ENCODE measurements around the gene RMDN3.

Gene RMDN3

DNA sequence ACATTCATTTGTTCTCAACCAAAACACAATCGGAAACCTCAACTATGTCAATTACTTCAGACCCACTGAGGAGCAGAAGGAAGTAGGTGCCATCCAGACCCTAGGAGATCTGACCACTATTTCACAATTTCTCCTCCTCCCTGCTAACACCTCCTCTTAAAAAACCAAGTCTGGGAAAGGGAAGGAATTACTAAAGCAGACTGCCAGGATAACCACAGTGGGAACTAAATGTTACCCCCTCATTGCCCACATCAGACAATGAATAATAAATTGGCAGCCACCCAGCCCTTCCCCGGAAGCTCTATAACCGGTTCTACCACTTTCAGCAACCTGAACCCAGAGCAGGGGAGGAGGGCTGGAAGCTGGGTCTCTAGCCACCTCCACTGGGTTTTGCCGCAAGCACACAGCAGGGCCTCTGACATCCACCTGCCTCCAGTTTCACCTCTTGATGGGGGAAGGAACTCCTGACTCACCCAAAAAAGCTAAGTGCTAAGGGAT, 32.3 kb upstream of the RMDN3 start:
- H3K4me3 ChIP-seq (ENCODE audit: low read depth, low read length), result no peak overlapping the region
- POLR2A ChIA-PET, result no interaction called here

GRCh38 chr15:40785814-40786213, 30.8 kb upstream of the RMDN3 start:
- CTCF ChIA-PET, result interaction anchor here (0.7 to 2.1 kb wide), 8 partner anchors 15 to 109 kb away, joined by 3 to 11 read pairs (median 5); partner anchors contain the start of genes DNAJC17, VPS18 and ZFYVE19
- POLR2A ChIA-PET, result no interaction called here
- DNase-seq (ENCODE audit: low read depth, low spot score), result no peak
- H3K4me3 ChIP-seq (ENCODE audit: low read depth, low read length), result no peak overlapping the region
- TF ChIP-seq, protein P1, sequence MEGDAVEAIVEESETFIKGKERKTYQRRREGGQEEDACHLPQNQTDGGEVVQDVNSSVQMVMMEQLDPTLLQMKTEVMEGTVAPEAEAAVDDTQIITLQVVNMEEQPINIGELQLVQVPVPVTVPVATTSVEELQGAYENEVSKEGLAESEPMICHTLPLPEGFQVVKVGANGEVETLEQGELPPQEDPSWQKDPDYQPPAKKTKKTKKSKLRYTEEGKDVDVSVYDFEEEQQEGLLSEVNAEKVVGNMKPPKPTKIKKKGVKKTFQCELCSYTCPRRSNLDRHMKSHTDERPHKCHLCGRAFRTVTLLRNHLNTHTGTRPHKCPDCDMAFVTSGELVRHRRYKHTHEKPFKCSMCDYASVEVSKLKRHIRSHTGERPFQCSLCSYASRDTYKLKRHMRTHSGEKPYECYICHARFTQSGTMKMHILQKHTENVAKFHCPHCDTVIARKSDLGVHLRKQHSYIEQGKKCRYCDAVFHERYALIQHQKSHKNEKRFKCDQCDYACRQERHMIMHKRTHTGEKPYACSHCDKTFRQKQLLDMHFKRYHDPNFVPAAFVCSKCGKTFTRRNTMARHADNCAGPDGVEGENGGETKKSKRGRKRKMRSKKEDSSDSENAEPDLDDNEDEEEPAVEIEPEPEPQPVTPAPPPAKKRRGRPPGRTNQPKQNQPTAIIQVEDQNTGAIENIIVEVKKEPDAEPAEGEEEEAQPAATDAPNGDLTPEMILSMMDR (IDR thresholded peaks at IDR 0.05; ENCODE audit: insufficient read depth, low read length, missing control alignments), result no peak

More for the DNA sequence above, 32.3 kb upstream of the RMDN3 start:
- CTCF ChIA-PET, result interaction anchor here (0.8 to 3.3 kb wide), 5 partner anchors 23 to 106 kb away, joined by 3 to 18 read pairs (median 4); partner anchors contain the start of genes GCHFR and VPS18
- TF ChIP-seq, protein P1 (IDR thresholded peaks at IDR 0.05; ENCODE audit: insufficient read depth, low read length, missing control alignments), result no peak
- no peak for DNase-seq (ENCODE audit: low read depth, low spot score)

- no peak for DNase-seq (ENCODE audit: low read depth, low spot score)
- TF ChIP-seq, protein P1 (IDR thresholded peaks at IDR 0.05; ENCODE audit: insufficient read depth, low read length, missing control alignments), result no peak
- CTCF ChIA-PET, result interaction anchor here (0.8 to 2.1 kb wide), 7 partner anchors 14 to 109 kb away, joined by 3 to 11 read pairs (median 6); partner anchors contain the start of genes DNAJC17, VPS18 and ZFYVE19
- POLR2A ChIA-PET, result no interaction called here
- no peak overlapping the region for H3K4me3 ChIP-seq (ENCODE audit: low read depth, low read length)
Measured at GRCh38 chr15:40785164-40785563, 30.1 kb upstream of the RMDN3 start.

GRCh38 chr15:40782609-40783227, 27.7 kb upstream of the RMDN3 start:
- ChIA-PET CTCF (interaction anchor here (0.6 to 2.4 kb wide), 10 partner anchors 9 to 109 kb away, joined by 3 to 11 read pairs (median 4); no protein-coding TSS in a partner anchor), POLR2A (no interaction called here)
- DNase-seq (ENCODE audit: low read depth, low spot score), result no peak
- no peak overlapping the region for H3K4me3 ChIP-seq (ENCODE audit: low read depth, low read length)
- TF ChIP-seq, protein P1 (IDR thresholded peaks at IDR 0.05; ENCODE audit: insufficient read depth, low read length, missing control alignments), result peak; percentile 55

DNA sequence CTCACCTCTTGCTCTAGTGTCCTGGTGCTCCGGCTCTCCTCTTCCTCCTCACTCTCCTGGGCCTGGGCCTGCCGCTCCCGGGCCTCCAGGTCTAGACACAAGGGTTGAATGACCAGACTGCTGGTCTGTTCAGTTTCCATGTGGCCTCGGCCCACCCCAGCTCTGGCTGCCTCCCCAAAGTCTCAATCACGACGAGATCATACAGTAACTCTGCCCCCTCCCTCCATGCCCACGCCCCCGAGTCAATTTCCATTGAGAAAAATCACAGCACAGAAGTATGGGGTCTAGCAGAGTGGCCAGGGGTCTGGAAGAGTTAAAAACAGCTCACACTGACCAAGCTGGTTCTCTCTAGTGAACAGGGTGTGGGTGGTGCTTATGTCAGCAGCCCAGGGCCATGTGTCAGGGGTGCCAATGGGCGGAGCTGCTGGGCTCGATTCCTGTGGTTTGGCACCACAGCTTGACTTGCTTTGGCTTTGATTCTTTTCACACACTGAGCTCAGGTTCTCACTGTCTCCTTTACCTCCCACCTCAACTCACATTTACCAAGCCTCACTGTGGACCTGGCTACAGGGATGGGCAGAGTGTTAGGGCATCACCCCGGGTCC, 21.6 kb upstream of the RMDN3 start:
- TF ChIP-seq, protein P1 (IDR thresholded peaks at IDR 0.05; ENCODE audit: insufficient read depth, low read length, missing control alignments), result no peak
- no peak for DNase-seq (ENCODE audit: low read depth, low spot score)
- POLR2A ChIA-PET, result interaction anchor here (0.6 kb wide), 1 partner anchor 66 kb away, joined by 4 read pairs; no protein-coding TSS in a partner anchor

More for the DNA sequence above, 21.6 kb upstream of the RMDN3 start:
- H3K4me3 ChIP-seq (ENCODE audit: low read depth, low read length), result no peak overlapping the region
- CTCF ChIA-PET, result interaction anchor here (0.7 to 2.5 kb wide), 6 partner anchors 8 to 118 kb away, joined by 3 to 8 read pairs (median 4); partner anchors contain the start of gene VPS18

All from AG04449 (cell line).